Left forelimb (tissue), 1 donor: ENCODE results near the gene REX1BD.

Experiments used
- DNase-seq: peaks from one replicate; pipeline ENCODE4 v3.0.0-alpha.2; 2018; ENCODE audit warnings: low spot score

Gene REX1BD

DNA sequence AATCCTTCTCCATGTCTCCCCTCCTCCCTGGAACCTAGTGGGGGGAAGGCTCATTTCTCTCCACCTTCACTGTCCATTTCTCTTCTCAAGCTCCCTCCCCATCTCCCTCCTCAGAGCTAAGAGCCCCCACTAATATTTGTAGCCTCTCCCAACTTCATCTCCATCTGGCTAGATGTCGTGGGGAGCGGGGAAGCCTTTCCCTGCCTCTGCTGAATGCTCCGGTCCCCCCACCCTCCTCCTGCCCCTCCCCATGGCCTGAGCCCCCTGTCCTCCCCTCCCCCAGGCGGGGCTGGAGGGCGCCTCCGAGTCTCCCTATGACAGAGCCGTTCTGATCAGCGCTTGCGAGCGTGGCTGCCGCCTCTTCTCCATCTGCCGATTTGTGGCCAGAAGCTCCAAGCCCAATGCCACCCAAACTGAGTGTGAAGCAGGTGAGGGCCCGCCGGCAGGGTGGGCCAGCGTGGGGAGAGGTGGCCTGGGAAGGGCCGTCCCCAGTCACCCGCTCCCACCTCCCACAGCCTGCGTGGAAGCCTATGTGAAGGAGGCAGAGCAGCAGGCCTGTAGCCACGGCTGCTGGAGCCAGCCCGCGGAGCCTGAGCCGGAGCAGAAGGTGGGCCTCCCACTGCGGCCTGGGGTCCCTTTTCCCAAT lies 25.1 kb downstream of the REX1BD start:
- DNase-seq, result no peak

DNA sequence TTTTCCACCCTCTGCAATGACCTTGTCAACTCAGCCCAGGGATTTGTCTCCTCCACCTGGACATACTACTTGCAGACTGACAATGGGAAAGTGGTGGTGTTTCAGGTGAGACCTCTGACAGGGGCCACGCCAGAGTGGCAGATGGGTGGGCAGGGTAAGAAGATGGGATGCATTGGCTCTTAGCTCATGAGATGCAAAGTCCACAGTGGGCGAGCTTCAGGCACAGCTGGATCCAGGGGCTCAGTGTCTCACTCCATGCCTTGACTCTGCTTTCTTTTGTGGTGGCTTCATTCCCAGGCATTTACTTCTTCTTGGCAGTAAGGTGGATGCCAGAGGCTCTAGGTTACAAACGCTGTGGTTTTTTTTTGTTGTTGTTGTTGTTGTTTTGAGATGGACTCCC lies 27.4 kb downstream of the REX1BD start:
- no peak for DNase-seq

DNA sequence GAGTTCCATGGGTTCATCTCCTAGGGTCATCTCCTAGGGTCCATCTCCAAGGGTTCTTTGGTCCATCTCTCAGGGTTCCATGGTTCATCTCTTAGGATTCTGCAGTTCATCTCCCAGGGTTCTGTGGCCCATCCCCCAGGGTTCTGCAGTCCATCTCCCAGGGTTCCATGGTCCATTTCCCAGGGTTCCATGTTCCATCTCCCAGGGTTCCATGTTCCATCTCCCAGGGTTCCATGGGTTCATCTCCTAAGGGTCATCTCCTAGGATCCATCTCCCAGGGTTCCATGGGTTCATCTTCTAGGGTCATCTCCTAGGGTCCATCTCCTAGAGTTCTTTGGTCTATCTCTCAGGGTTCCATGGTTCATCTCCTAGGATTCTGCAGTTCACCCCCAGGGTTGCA lies 29.0 kb downstream of the REX1BD start:
- DNase-seq, result no peak

DNA sequence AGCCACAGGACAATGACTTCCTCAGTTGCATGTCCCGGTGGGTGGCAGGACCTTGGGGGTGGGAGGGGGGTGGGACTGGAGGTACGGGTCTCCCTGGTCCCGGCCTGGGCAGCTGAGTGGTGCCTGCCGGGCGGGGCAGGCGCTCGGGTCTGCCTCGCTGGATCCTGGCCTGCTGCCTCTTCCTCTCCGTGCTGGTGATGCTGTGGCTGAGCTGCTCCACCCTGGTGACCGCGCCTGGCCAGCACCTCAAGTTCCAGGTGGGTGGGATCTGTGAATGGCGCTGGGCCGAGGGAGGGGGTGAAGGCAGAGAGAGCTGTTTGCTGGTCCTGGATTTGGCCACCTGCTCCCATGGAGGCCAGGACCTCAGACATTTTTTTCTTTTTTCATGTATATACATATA lies 29.6 kb downstream of the REX1BD start:
- DNase-seq, result no peak

DNA sequence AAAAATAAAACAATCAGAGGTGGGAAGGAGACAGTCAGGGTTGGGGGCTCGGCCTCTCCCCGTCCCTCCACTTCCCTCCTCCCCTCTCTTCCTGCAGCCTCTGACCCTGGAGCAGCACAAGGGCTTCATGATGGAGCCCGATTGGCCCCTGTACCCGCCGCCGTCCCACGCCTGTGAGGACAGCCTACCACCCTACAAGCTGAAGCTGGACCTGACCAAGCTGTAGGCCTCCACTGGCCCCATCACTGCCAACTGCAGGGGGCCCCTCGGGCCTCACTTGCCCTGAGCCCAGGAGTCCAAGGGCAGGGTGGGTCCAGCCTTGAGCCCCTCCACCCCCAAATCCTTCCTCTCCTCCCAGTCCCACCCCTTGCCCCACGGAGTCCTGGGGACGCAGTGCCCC lies 31.7 kb downstream of the REX1BD start:
- DNase-seq, result no peak

DNA sequence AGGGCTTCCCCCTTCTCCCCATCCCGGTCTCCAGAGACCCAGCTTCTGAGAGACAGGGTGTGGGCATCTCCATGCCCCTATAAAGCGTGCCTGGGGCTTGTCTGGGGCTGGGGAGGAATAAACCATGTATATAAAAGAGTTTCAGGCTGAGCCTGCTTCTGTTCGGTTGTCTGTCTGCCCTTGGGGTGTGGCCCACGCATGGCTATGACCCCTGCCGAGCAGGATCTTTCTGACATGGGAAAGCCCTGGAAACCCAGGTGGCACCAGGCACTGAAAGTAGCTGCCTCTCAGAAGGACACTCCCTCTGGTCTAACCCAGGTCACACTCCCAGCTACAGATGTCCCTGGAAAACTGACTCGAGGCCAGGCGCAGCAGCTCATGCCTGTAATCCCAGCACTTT lies 32.3 kb downstream of the REX1BD start:
- DNase-seq, result no peak

DNA sequence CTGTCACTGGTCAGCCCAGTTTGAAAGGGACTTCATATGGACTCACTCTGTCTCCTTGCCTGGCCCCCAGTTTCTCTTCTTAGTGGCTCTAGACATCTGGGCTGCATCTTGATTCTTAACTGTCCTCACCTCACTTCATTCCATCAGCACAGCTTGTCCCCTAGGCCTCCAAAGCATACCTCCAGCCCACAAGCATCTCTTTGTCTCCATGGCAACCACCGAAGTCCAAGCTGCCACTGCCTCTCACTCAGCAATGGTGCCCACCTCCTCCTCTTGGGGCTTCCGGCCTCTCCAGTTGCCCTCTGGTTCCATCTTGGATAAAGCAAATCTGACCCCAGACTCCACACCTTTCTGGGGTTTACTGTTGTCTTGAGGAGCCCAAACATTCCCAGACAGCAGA lies 38.3 kb downstream of the REX1BD start:
- DNase-seq, result no peak

DNA sequence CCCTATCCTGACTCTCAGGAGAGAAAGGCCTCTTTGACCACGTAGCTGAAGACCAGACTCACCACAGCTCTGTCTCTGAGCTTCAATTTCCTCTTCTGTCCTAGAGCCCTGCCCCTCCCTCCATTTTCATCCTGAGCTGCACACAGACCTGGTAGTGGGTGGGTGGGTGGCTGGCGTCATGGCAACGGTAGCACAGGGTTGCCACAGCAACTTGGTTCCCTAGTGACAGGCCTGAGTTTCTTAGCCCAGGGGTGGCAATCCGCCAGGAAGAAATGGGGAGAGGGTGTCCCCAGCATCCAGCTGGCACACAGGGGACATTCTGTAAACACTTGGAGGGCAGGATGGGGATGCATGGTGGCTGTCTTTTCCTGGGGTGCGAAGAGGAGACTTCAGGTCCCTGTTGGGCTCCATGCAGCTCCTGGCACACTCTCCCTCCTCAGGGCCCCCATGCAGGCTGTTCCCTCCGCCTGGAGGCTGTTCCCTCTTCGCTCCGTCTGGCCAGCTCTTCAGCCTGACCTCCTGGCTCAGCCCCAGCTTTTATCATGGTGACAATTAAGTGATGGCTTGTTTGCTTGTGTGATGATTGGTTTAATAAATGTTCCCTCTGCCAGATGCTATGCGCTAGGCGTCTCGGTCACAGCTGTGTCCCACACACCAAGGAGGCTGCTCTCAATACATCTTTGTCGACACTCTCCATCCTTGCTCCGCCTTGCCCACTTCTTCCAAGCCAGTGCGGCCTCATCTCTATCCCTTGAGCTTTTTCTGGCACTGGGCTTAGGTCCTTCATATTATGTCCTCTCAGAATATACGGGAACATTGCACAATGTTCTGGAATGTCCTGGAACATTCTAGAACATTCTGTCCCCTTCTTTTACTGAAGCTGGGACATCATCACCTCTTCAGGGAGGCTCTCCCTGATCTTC lies 40.8 kb downstream of the REX1BD start:
- DNase-seq, result no peak

DNA sequence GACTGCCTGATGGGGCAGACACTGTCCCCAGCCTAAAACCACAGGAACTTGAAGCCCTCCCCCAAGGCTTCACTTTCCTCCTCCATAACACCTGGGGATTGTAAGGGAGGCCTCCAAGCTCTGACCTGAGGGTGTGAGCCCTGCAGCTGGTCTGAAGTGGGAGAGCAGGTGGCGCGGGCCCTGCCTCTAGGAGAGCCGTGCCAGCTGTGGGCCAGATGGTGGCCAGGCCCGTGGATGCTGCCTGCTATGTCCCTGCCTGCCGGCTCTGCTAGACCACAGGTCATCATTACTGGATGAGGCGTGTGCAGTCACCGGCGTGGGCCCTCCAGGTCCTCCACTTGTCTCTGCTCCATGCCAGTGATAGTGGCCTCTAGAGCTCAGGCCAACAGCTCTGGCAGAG lies 44.7 kb downstream of the REX1BD start:
- no peak for DNase-seq

DNA sequence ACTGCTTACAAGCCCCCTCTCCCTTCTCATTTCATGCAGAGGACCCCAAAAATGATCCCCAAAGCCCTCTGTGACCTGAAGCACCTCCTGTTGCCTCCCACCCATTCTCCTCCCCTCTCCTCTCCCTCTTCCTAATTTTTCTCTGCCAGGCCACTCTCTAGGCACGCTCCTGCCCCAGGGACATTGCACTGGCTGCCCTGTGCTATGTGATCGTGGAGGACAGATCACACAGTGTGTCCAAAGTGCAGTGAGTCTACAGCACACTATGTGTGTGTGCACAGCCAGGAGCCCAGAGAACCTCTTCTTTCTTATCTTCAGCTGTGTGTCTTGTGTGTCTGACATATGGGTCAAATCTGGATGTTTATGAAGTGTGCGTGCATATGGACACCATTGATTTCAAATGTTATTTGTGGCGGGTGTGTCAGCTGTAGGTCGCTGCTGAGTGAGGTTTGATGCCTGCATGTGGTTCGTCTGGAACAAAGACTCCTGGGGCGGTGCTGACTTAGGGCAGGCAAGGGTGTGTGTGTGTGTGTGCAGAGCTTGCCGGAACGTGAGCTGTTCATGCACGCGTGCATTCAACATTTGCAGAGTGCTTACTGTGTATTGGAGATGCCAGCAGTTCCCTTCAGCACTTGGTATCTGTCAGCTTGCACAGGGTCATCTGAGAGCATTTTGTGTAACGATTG lies 46.2 kb downstream of the REX1BD start:
- no peak for DNase-seq

DNA sequence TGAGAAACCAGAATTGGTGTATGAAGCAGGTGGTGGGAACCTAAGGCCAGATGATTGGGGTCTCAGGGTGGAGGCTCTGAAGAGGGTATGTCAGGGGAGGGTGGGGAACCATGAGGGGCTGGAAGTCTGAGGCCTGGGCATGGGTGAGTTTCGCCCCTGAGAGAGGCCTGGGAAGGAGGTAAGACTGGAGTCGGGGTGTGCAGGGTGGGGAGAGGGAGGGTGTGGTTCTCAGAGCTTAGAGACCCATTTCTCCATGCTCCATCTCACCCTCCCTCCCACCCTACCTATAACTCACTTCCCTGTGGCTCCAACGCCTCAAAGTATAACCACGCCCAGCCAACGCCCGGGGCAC lies 47.2 kb downstream of the REX1BD start:
- no peak for DNase-seq

DNA sequence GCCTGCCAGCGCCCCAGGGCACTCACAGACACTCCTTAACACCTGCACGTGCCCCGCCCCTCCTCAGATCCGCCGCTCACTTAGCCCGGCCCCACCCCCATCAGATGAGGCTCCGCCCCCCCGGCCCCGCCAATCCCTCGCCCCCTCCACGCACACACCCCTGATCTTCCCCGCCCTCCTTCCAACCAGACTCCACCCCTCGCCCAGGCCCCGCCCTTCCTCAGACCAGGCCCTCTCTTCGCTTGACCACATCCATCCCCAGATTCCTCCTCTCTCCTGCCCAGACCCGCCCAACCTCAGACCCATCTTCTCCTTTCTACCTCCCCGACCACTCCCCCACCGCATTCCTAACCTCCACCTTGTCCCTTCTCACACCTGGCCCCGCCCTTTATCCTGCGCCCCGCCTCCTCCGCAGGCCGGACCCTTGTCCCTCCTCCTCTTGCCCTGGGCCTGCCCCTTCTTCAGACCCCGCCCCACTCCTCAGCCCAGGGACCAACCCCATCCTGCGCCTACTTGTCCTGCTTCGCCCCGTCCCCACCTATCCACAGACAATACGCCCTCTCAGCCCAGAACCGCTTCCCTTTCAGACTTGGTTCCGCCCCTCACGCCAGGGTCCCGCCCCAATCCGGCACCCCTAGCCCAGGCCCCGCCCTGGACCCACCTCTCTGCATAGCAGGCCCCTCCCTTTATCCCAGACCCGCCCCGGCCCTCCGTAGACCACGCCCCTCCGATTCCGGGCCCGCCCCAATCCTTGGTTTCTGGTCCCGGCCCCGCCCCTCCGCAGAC lies 47.8 kb downstream of the REX1BD start:
- DNase-seq, result peak; percentile 97

DNA sequence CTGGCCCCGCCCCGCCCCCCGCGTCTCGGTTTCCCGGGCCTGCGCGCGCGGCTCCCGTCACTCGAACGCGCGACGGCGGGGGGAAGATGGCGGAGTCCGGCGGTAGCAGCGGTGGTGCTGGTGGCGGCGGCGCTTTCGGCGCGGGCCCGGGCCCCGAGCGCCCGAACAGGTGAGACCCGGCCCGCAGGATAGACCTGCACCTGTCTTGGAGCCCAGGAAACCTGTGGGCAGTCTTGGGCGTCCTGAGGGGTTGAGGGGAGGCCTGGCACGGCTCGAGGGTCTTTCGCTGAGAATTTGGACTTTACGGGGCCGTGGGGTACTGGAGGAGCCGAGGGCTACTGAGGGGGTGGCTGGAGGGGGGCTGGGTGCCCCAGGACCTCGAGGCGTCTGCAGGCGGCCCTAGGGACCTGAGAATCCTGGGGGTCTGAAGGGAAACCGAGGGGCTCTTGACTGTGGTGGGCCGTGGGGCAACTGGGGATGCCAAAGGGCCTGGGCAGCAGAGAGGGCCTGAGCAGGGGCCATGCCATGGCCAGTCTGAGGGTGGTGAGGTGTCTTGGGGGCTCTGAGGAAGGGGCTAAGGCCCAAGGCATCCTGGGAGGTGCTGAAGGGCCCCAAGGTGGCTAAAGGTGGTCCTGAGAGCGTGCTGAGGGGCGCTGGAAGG lies 48.5 kb downstream of the REX1BD start, which contains the start of gene KLHL26:
TSS of gene KLHL26 (plus strand) at position 60 of the 661 bp plus-strand sequence. CDS start at position 87, 27 bp downstream.
- no peak for DNase-seq

DNA sequence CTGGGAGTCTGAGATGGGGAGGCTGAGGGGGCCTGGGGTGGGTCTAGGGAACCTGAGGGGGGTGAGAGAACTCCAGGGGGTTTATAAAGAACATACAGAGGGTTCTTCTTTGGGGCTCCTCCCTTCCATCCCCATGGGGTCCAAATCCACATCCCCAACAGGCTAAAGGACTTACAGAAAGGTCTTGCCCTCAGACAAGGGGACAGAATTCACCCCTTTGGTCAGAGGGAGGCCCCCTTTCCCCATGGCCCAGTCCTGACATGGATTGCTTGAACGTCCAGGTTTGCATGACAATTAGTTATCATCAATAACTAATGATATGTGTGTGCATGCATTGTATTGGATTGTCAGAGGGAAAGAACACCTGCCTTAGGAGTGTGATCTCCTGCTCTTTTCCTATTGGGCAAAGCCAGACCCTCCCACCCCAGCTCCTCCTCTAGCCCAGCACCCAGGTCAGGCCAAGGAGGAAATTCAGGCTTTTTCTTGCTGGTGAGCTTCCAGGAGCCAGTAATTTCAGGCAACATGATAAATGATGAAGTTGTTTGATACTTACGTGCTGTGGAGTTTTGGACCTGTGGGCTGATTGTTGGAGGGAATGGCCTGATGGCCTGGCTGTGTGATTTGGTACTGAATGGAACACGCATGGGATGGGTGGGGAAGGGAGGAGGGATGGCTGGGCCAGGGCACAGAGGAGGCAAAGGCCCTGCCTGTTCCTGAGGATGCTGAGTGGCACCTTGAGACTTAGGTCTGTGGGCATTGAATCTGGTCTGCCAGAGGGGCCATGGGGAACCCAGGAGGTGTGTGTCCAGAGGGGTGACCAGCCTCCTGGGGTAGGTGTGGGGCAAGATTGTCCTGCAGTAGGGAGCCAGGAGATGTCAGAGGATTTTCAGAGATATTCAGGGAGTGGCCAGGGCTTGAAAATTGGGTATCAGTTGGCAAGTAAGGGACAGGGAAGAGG lies 49.4 kb downstream of the REX1BD start:
- no peak for DNase-seq

DNA sequence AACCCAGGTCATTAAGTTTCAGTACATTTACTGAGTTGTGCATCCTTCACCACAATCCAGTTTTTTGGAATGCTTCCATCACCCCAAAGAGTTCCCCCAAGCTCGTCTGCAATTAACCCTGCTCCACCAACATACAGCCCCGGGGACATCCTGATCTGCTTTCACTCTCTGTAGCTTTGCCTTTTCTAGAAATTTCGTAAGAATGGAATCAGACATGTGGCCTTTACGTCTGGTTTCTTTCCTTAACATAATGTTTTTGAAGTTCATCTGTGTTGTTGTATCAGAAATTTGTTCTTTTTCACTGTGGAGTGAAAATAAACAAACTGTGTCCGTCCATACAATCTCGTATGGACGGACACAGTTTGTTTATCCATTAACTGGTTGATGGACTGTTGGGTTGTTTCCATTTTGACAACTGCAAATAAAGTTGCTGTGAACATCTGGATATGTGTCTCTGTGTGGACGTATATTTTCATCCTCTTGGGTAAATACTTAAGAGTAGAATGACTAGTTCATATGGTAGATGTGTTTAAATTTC lies 51.2 kb downstream of the REX1BD start:
- DNase-seq, result no peak
